Uterus (tissue), 2 donors: ENCODE measurements around the gene PEX5L.

ENCODE experiments used
- POLR2A ChIP-seq, 2 donors: fragments of 450-650 bp; IDR thresholded peaks; one replicate each; pipeline ENCODE4 v1.6.1; 2016; ENCODE audit warnings: antibody characterized with exemption in 2 of 2, mild to moderate bottlenecking in 1 of 2, moderate library complexity in 1 of 2
- TF ChIP-seq, protein P1 (sequence below), 4 experiments: fragments of 200-600 bp in 2 of 4; fragments of 450-650 bp in 2 of 4; sonication (generic) in 2 of 4; IDR thresholded peaks; one replicate each; pipeline ENCODE4 v1.5.1; 2016 to 2019; ENCODE audit warnings: antibody characterized with exemption in 4 of 4, mild to moderate bottlenecking in 2 of 4, moderate library complexity in 1 of 4

DNA sequence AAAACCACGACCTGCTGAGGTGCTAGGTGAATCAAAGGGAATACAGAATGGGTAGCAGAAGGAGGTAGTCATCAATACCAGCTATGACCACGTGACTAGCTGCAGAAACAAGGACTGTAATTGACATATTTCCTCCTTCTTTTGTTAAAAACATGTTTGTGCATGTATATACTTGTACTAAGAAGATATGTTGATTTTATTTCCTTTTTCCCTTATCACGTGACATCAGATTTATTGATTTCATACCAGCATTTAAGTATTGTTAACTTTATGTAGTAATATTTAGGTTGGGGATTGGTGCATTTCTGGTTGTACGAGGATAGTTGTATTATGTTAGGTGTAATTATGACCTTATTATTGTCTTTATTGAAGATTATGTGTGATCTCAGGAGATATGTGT lies 36.2 kb downstream of the PEX5L start:
- TF ChIP-seq, protein P1, sequence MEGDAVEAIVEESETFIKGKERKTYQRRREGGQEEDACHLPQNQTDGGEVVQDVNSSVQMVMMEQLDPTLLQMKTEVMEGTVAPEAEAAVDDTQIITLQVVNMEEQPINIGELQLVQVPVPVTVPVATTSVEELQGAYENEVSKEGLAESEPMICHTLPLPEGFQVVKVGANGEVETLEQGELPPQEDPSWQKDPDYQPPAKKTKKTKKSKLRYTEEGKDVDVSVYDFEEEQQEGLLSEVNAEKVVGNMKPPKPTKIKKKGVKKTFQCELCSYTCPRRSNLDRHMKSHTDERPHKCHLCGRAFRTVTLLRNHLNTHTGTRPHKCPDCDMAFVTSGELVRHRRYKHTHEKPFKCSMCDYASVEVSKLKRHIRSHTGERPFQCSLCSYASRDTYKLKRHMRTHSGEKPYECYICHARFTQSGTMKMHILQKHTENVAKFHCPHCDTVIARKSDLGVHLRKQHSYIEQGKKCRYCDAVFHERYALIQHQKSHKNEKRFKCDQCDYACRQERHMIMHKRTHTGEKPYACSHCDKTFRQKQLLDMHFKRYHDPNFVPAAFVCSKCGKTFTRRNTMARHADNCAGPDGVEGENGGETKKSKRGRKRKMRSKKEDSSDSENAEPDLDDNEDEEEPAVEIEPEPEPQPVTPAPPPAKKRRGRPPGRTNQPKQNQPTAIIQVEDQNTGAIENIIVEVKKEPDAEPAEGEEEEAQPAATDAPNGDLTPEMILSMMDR (IDR thresholded peaks at IDR 0.05), result no peak
- no peak for TF ChIP-seq POLR2A (IDR thresholded peaks at IDR 0.05)
